HepG2 (cell line): ENCODE results near the gene FAM81A.
"Not testable (repeated sequence)": the region's sequence is repeated elsewhere in the genome, so short reads cannot be mapped to it uniquely, and the experiment has no call there.

ENCODE experiments used
- ATF7-NPFF ChIP-seq: sonication (generic); formaldehyde crosslinking; IDR thresholded peaks from 2 replicates; pipeline ENCODE4 v1.8.1; 2023; ENCODE audit warnings: mild to moderate bottlenecking, low read depth, missing genetic modification reagents, moderate library complexity
- CREM ChIP-seq, 2 experiments: sonication (generic) in 1 of 2; formaldehyde crosslinking in 1 of 2; IDR thresholded peaks; 2 replicates each; pipeline versions ENCODE4 v1.4.0 to v1.6.1; 2016 to 2020; ENCODE audit warnings: antibody characterized with exemption in 1 of 2, mild to moderate bottlenecking in 1 of 2, missing genetic modification reagents in 1 of 2
- MAX ChIP-seq: IDR thresholded peaks from 2 replicates; pipeline ENCODE4 v1.6.1; 2012; ENCODE audit warnings: inconsistent platforms
- MXD1 ChIP-seq: sonication (generic); formaldehyde crosslinking; IDR thresholded peaks from 2 replicates; pipeline ENCODE4 v1.4.0; 2020; ENCODE audit warnings: mild to moderate bottlenecking, missing genetic modification reagents
- NR2F1 ChIP-seq, 2 experiments: fragments of 450-650 bp in 1 of 2; formaldehyde crosslinking in 1 of 2; IDR thresholded peaks; 2 replicates each; pipeline versions ENCODE4 v1.5.0 to v1.6.1; 2016 to 2020; ENCODE audit warnings: mild to moderate bottlenecking in 1 of 2, missing compliant biosample characterization in 1 of 2, missing genetic modification reagents in 1 of 2, moderate library complexity in 1 of 2
- POLR2A ChIP-seq, 2 experiments: IDR thresholded peaks; 2 replicates each; pipeline ENCODE4 v1.6.1; 2011; ENCODE audit warnings: low read depth in 2 of 2, low read length in 2 of 2, mild to moderate bottlenecking in 1 of 2, moderate library complexity in 1 of 2; ENCODE audit not compliant: insufficient read depth in 1 of 2
- RELA ChIP-seq: sonication (generic); formaldehyde crosslinking; IDR thresholded peaks from 2 replicates; pipeline ENCODE4 v1.4.0; 2020; ENCODE audit warnings: missing genetic modification reagents
- SMAD1 ChIP-seq: sonication (generic); formaldehyde crosslinking; IDR thresholded peaks from 2 replicates; pipeline ENCODE4 v1.4.0; 2020; ENCODE audit warnings: missing genetic modification reagents, low read depth, mild to moderate bottlenecking, borderline replicate concordance
- ZFY ChIP-seq: sonication (generic); formaldehyde crosslinking; IDR thresholded peaks from 2 replicates; pipeline ENCODE4 v1.4.0; 2020; ENCODE audit warnings: missing genetic modification reagents
- ZNF570 ChIP-seq: sonication (generic); formaldehyde crosslinking; IDR thresholded peaks from 2 replicates; pipeline ENCODE4 v1.4.0; 2020; ENCODE audit warnings: mild to moderate bottlenecking, missing genetic modification reagents, borderline replicate concordance
- ZNF720 ChIP-seq: sonication (generic); formaldehyde crosslinking; IDR thresholded peaks from 2 replicates; pipeline ENCODE4 v1.4.0; 2020; ENCODE audit warnings: missing genetic modification reagents
- ZSCAN25 ChIP-seq: sonication (generic); formaldehyde crosslinking; IDR thresholded peaks from 2 replicates; pipeline ENCODE4 v1.8.0; 2022; ENCODE audit warnings: mild to moderate bottlenecking, missing genetic modification reagents

- not testable (repeated sequence) for TF ChIP-seq MXD1; ZNF570 (CRISPR knock-in tag); RELA; POLR2A (IDR thresholded peaks at IDR 0.05; ENCODE audit: insufficient read depth in 1 of 2, low read depth in 2 of 2, low read length in 2 of 2); SMAD1 (CRISPR knock-in tag); ZFY (CRISPR knock-in tag); ZSCAN25 (CRISPR knock-in tag); MAX; ZNF720 (CRISPR knock-in tag); ATF7-NPFF (CRISPR knock-in tag); CREM (IDR thresholded peaks at IDR 0.05); CREM (CRISPR knock-in tag; IDR thresholded peaks at IDR 0.05); NR2F1 (CRISPR knock-in tag; IDR thresholded peaks at IDR 0.05)
These were observed 9.1 kb upstream of the FAM81A start for GRCh38 chr15:59428898-59429297.
